ENCODE measurements around the gene CDK18.

Gene CDK18

GRCh38 chr1:205504311-205505075 is at the start of gene CDK18:
TSS of gene CDK18 (plus strand) at chr1:205504669. CDS start at chr1:205523168, 18,499 bp downstream.
- TF ChIP-seq, protein P1, sequence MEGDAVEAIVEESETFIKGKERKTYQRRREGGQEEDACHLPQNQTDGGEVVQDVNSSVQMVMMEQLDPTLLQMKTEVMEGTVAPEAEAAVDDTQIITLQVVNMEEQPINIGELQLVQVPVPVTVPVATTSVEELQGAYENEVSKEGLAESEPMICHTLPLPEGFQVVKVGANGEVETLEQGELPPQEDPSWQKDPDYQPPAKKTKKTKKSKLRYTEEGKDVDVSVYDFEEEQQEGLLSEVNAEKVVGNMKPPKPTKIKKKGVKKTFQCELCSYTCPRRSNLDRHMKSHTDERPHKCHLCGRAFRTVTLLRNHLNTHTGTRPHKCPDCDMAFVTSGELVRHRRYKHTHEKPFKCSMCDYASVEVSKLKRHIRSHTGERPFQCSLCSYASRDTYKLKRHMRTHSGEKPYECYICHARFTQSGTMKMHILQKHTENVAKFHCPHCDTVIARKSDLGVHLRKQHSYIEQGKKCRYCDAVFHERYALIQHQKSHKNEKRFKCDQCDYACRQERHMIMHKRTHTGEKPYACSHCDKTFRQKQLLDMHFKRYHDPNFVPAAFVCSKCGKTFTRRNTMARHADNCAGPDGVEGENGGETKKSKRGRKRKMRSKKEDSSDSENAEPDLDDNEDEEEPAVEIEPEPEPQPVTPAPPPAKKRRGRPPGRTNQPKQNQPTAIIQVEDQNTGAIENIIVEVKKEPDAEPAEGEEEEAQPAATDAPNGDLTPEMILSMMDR (IDR thresholded peaks at IDR 0.05; ENCODE audit: extremely low read depth, missing control alignments) = no peak
- no peak for DNase-seq (ENCODE audit: low spot score)

GRCh38 chr1:205454903-205455335 is 49.5 kb upstream of the CDK18 start:
- DNase-seq (ENCODE audit: low spot score) = no peak
- TF ChIP-seq, protein P1 (IDR thresholded peaks at IDR 0.05; ENCODE audit: extremely low read depth, missing control alignments) = no peak

DNA sequence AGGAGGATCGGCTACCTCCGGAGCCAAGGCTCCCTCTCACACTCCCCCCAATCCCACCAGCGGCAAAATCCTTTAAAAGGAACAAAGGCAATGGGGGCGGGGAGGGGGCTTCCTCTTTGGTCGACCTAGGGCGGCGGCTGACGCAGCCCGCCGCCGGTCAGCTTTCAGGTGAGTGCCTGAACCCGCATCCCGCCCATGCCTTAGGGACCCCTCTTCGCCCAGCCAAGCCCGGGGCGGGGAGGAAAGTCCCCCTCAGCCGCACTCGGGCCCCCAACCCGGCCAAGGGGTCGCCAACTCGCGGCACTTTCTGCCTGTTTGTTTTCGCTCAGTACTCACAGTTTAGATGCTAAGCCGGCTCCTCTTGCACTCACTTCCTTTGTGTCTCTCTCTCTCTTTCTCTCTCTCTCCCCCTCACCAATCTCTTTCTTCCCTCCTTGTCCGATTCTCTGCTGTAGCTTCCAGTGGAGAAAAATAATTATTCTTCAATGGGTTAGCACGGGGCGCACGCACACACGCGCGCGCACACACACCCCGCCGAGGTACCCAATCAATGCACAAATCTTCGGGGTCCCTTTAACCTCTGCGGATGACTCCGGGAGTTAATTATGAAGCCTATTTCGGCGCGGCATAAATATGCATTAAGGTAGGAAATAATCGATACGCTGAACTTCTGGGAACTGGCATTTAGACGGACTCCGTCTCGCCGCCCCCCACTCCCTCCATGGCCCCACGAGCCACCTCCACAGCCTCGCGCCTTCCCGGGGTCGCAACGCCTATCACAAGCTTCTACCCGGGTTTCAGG is 48.7 kb upstream of the CDK18 start, which contains the start of gene BLACAT1:
Gene BLACAT1 (minus strand): TSS at position 465 of the 802 bp plus-strand sequence.
- DNase-seq (ENCODE audit: low spot score) = no peak
- TF ChIP-seq, protein P1 (IDR thresholded peaks at IDR 0.05; ENCODE audit: extremely low read depth, missing control alignments) = no peak

GRCh38 chr1:205456383-205456867 is 48.0 kb upstream of the CDK18 start:
- no peak for DNase-seq (ENCODE audit: low spot score)
- TF ChIP-seq, protein P1 (IDR thresholded peaks at IDR 0.05; ENCODE audit: extremely low read depth, missing control alignments) = no peak

GRCh38 chr1:205456868-205457745 is 47.4 kb upstream of the CDK18 start:
- TF ChIP-seq, protein P1 (IDR thresholded peaks at IDR 0.05; ENCODE audit: extremely low read depth, missing control alignments) = no peak
- DNase-seq (ENCODE audit: low spot score) = no peak

DNA sequence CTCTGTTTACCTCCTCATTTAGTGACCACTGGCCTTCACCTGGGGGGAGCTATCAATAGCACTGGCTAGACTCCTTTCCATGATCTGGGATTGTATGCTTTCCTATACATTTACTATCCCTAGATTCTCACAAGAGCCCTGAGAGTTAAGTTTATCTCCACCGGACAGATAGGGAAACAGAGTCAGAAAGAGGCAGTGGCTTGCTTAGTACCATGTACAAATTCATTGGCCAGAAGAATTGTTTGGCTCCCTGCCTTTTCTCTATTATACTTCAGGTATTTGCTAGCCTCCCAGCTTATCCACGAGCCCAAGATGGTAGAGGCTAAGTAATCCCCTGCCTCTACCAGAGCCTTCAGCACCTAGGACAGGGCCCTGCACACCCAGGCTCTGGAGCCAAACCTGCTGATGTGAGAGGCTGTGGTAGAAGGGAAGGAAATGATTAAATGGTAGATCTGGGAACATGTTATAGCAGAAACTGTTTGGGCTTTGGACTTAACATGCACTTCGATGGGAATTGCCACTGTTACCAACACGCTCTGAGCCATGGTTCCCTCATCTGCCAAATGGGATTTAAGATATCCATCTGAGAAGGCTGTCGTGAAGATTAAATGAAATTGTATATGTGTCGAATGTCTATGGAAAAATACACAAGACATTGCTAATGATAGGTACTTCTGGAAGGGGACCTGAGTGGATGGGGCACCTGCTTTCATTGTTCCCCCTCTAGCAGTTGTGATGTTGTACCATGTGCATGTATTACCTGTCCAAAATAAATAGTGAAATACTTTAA is 45.5 kb upstream of the CDK18 start:
- TF ChIP-seq, protein P1 (IDR thresholded peaks at IDR 0.05; ENCODE audit: extremely low read depth, missing control alignments) = no peak
- DNase-seq (ENCODE audit: low spot score) = no peak
